IMR-90 (cell line): Measurements from ENCODE around the gene G6PC2.

Source experiments
- BHLHE40 ChIP-seq: fragments of 150-350 bp; IDR thresholded peaks from 2 replicates; pipeline ENCODE4 v1.6.1; 2016; ENCODE audit warnings: mild to moderate bottlenecking, low read depth, low read length
- CEBPB ChIP-seq: IDR thresholded peaks from 2 replicates; pipeline ENCODE4 v1.6.1; 2012; ENCODE audit warnings: low read depth, low read length, improper control_type of control experiment
- CHD1 ChIP-seq: IDR thresholded peaks from 2 replicates; pipeline ENCODE4 v1.6.1; 2012; ENCODE audit warnings: low read depth, low read length, improper control_type of control experiment
- CTCF ChIP-seq: conservative IDR thresholded peaks from 2 replicates; pipeline ENCODE4 v1.5.1; 2012; ENCODE audit warnings: mild to moderate bottlenecking, low read depth, low read length, improper control_type of control experiment
- ELK1 ChIP-seq: fragments of 150-350 bp; IDR thresholded peaks from 2 replicates; pipeline ENCODE4 v1.6.1; 2016; ENCODE audit warnings: low read depth, mild to moderate bottlenecking, low read length, moderate library complexity, borderline replicate concordance
- MAZ ChIP-seq: IDR thresholded peaks from 2 replicates; pipeline ENCODE4 v1.6.1; 2012; ENCODE audit warnings: low read depth, mild to moderate bottlenecking, low read length, improper control_type of control experiment, moderate library complexity, borderline replicate concordance
- NFE2L2 ChIP-seq: fragments of 150-350 bp; IDR thresholded peaks from 2 replicates; pipeline ENCODE4 v1.6.1; 2016; ENCODE audit warnings: low read depth, mild to moderate bottlenecking, low read length
- POLR2A ChIP-seq: IDR thresholded peaks from 2 replicates; pipeline ENCODE4 v1.6.1; 2012; ENCODE audit warnings: mild to moderate bottlenecking, low read depth, low read length
- RAD21 ChIP-seq: IDR thresholded peaks from 2 replicates; pipeline ENCODE4 v1.6.1; 2012; ENCODE audit warnings: low read length, improper control_type of control experiment
- RCOR1 ChIP-seq: IDR thresholded peaks from 2 replicates; pipeline ENCODE4 v1.6.1; 2012; ENCODE audit warnings: mild to moderate bottlenecking, low read length, improper control_type of control experiment; ENCODE audit not compliant: insufficient replicate concordance
- RFX5 ChIP-seq: IDR thresholded peaks from 2 replicates; pipeline ENCODE4 v1.8.0; 2012; ENCODE audit warnings: low read depth, mild to moderate bottlenecking, low read length, moderate library complexity
- SMC3 ChIP-seq: fragments of 150-350 bp; IDR thresholded peaks from 2 replicates; pipeline ENCODE4 v1.6.1; 2016; ENCODE audit warnings: low read depth, mild to moderate bottlenecking, antibody characterized with exemption, low read length, moderate library complexity
- USF2 ChIP-seq: fragments of 150-350 bp; IDR thresholded peaks from 2 replicates; pipeline ENCODE4 v1.6.1; 2017; ENCODE audit warnings: mild to moderate bottlenecking, antibody characterized with exemption, low read length, low read depth

GRCh38 chr2:168956392-168956791 lies 55.3 kb downstream of the G6PC2 start:
- no peak for TF ChIP-seq CTCF
- no peak for TF ChIP-seq RFX5
- no peak for TF ChIP-seq USF2
- no peak for TF ChIP-seq ELK1
- no peak for TF ChIP-seq SMC3
- TF ChIP-seq POLR2A: no peak
- TF ChIP-seq CHD1: no peak
- TF ChIP-seq RAD21: no peak
- TF ChIP-seq CEBPB: no peak
- TF ChIP-seq BHLHE40: no peak
- no peak for TF ChIP-seq MAZ
- no peak for TF ChIP-seq RCOR1
- TF ChIP-seq NFE2L2: no peak
